B cell (primary cell): ENCODE data around the gene GLOD4. TPM values are rescaled to one million over a fixed set of nuclear protein-coding genes. Genes with fewer than 3 reads are reported as not detected.

ENCODE experiments used
- ATAC-seq: fragments of 200-7000 bp; cut with Tn5 transposase; one replicate; pipeline ENCODE4 v1.10.0; 2021; ENCODE audit warnings: low read depth, mild to moderate bottlenecking, moderate number of reproducible peaks, moderate library complexity
- CTCF ChIA-PET: fragments of 350-600 bp; sonication (Branson Sonifier 250); formaldehyde crosslinking; loops from one replicate; lab custom pipeline; 2021; ENCODE audit warnings: antibody characterized with exemption, inconsistent platforms; lab: Charles Lee
- POLR2A ChIA-PET: fragments of 350-600 bp; sonication (Branson Sonifier 250); formaldehyde crosslinking; loops from one replicate; lab custom pipeline; 2021; ENCODE audit warnings: antibody characterized with exemption; lab: Charles Lee
- DNase-seq: peaks from one replicate; pipeline ENCODE4 v3.0.0; 2013
- H2AFZ ChIP-seq: 2 replicates; pipeline ENCODE4 v1.6.1; 2012; ENCODE audit warnings: mild to moderate bottlenecking, low read depth, low read length; ENCODE audit not compliant: insufficient read depth, poor library complexity, severe bottlenecking
- H3K27ac ChIP-seq, 2 donors: 1 replicate in 1 of 2; 2 replicates in 1 of 2; pipeline ENCODE4 v1.5.1; 2012 to 2013; ENCODE audit warnings: low read length in 2 of 2, mild to moderate bottlenecking in 2 of 2, moderate library complexity in 1 of 2
- H3K27me3 ChIP-seq, 4 experiments: fragments of 200-600 bp in 1 of 4; sonication (generic) in 1 of 4; replicated peaks in 1 of 4; 1 replicate in 2 of 4; 2 replicates in 2 of 4; pipeline versions ENCODE4 v1.6.1 to v1.7.0; 2013 to 2016; ENCODE audit warnings: low read length in 3 of 4, mild to moderate bottlenecking in 2 of 4, mixed read lengths in 1 of 4, moderate library complexity in 1 of 4; ENCODE audit not compliant: insufficient read depth in 4 of 4, control insufficient read depth in 3 of 4; ENCODE audit errors: control extremely low read depth in 1 of 4
- H3K36me3 ChIP-seq, 2 experiments: replicated peaks in 1 of 2; 1 replicate in 1 of 2; 2 replicates in 1 of 2; pipeline versions ENCODE4 v1.6.1 to v1.7.1; 2013; ENCODE audit warnings: low read length in 1 of 2; ENCODE audit not compliant: insufficient read depth in 2 of 2, control insufficient read depth in 1 of 2; ENCODE audit errors: control extremely low read depth in 1 of 2, extremely low read depth in 1 of 2
- H3K4me1 ChIP-seq, 2 donors: fragments of 200-600 bp in 1 of 2; sonication (generic) in 1 of 2; 1 replicate in 1 of 2; 2 replicates in 1 of 2; pipeline versions ENCODE4 v1.5.1 to v1.6.1; 2013 to 2017; ENCODE audit warnings: low read length in 2 of 2; ENCODE audit not compliant: control insufficient read depth in 2 of 2, insufficient read depth in 2 of 2
- H3K4me2 ChIP-seq: replicated peaks from 2 replicates; pipeline ENCODE3; 2012; ENCODE audit warnings: mild to moderate bottlenecking, low read depth, low read length; ENCODE audit not compliant: poor library complexity, severe bottlenecking
- H3K4me3 ChIP-seq, 5 experiments: fragments of 200-600 bp in 1 of 5; sonication (generic) in 1 of 5; 1 replicate in 3 of 5; 2 replicates in 2 of 5; pipeline versions ENCODE4 v1.5.1 to v1.7.0; 2011 to 2016; ENCODE audit warnings: low read length in 4 of 5, mild to moderate bottlenecking in 4 of 5, low read depth in 2 of 5, control low read depth in 1 of 5, moderate library complexity in 1 of 5; ENCODE audit not compliant: insufficient read depth in 1 of 5; ENCODE audit errors: control extremely low read depth in 1 of 5, extremely low read depth in 1 of 5
- H3K79me2 ChIP-seq: fragments of 200-600 bp; sonication (generic); one replicate; pipeline ENCODE4 v1.6.0; 2016; ENCODE audit warnings: low read length; ENCODE audit not compliant: control insufficient read depth, insufficient read depth
- H3K9ac ChIP-seq: fragments of 200-600 bp; sonication (generic); 2 replicates; pipeline ENCODE4 v1.6.1; 2017; ENCODE audit warnings: mild to moderate bottlenecking, low read length, moderate library complexity
- H3K9me3 ChIP-seq, 3 donors: one replicate each; pipeline versions ENCODE4 v1.6.1 to v1.7.1; 2013; ENCODE audit warnings: low read length in 2 of 3; ENCODE audit not compliant: control insufficient read depth in 2 of 3, insufficient read depth in 1 of 3; ENCODE audit errors: control extremely low read depth in 1 of 3
- H4K20me1 ChIP-seq: 2 replicates; pipeline ENCODE4 v1.6.0; 2012; ENCODE audit warnings: mild to moderate bottlenecking, low read length; ENCODE audit not compliant: insufficient read depth, control insufficient read depth, poor library complexity, severe bottlenecking
- H3K27ac Mint-ChIP-seq: one replicate; pipeline ENCODE4 v1.8.0; 2021; ENCODE audit warnings: mixed read lengths
- H3K27me3 Mint-ChIP-seq: one replicate; pipeline ENCODE4 v1.8.0; 2021; ENCODE audit warnings: mixed read lengths
- H3K4me1 Mint-ChIP-seq: one replicate; pipeline ENCODE4 v1.8.0; 2021; ENCODE audit warnings: mixed read lengths
- H3K4me3 Mint-ChIP-seq: one replicate; pipeline ENCODE4 v1.8.0; 2021; ENCODE audit warnings: mixed read lengths
- H3K9me3 Mint-ChIP-seq: one replicate; pipeline ENCODE4 v1.8.0; 2022; ENCODE audit warnings: mixed read lengths; ENCODE audit not compliant: insufficient read depth
- CTCF ChIP-seq: fragments of 200-600 bp; IDR thresholded peaks from one replicate; pipeline ENCODE4 v1.8.0; 2022; ENCODE audit warnings: antibody characterized with exemption, mild to moderate bottlenecking
- EZH2 ChIP-seq: IDR thresholded peaks from 2 replicates; pipeline ENCODE4 v1.6.1; 2012; ENCODE audit warnings: borderline replicate concordance, low read depth, mild to moderate bottlenecking, moderate library complexity, low read length; ENCODE audit not compliant: insufficient read depth, poor library complexity, severe bottlenecking
- WGBS: methylation state at CpG from one replicate; pipeline ENCODE4 v1.1.5; 2013; ENCODE audit warnings: missing lambda C conversion rate; ENCODE audit not compliant: insufficient coverage; 5-methylcytosine and 5-hydroxymethylcytosine counted together
- intact Hi-C: fragments of 100-400 bp; cut with micrococcal nuclease; formaldehyde crosslinking; loops from one replicate; pipeline ENCODE4 v1.10.0; 2022
- polyA plus RNA-seq: library from polyadenylated mRNA; depleted of rRNA; stranded (reverse); fragments of >200 nt; gene quantifications from 2 replicates; pipeline ENCODE4 v1.2.3, GENCODE V29; 2012
- total RNA-seq, 2 donors: library from RNA; stranded (reverse); fragments of 120-200 nt in 1 of 2; gene quantifications; 1 replicate in 1 of 2; 2 replicates in 1 of 2; pipeline versions ENCODE4 v1.2.3 to v1.2.4, GENCODE V29; 2013 to 2022

The GLOD4 gene
- total and polyA plus RNA-seq, 2 donors (not counting 1 experiment from before 2014, with no cell fraction given): 24.0 to 77.4 TPM

- no peak for DNase-seq
- peaks cover 20% of the 10 kb centered on the region for H4K20me1 ChIP-seq
- no peak for TF ChIP-seq EZH2
- no peak for TF ChIP-seq CTCF
- Mint-ChIP-seq H3K4me3 (no peak overlapping the region), H3K27me3 (no peaks in the 10 kb centered on the region), H3K4me1 (peaks cover 15% of the 10 kb centered on the region), H3K27ac (no peak overlapping the region), H3K9me3 (no peaks in the 10 kb centered on the region)
- no peak overlapping the region for H3K4me2 ChIP-seq
- POLR2A ChIA-PET: no interaction called here
- H3K9me3 ChIP-seq: no peaks in the 10 kb centered on the region
- H3K79me2 ChIP-seq: peaks cover 8% of the 10 kb centered on the region
- H3K36me3 ChIP-seq: peaks cover 0 to 46% of the 10 kb centered on the region in 2 experiments
- H3K27me3 ChIP-seq: no peaks in the 10 kb centered on the region
- no peak overlapping the region for H3K27ac ChIP-seq
- peaks cover 14 to 18% of the 10 kb centered on the region in 2 donors for H3K4me1 ChIP-seq
- intact Hi-C loops: no loop called here
- no peak overlapping the region for H2AFZ ChIP-seq
- H3K9ac ChIP-seq: no peak overlapping the region
- WGBS: 100% methylated on average over 3 of the region's 4 CpGs
- no peak for ATAC-seq
- CTCF ChIA-PET: interaction anchor here (1.3 to 2.7 kb wide), 2 partner anchors 8 to 10 kb away, joined by 5 to 6 read pairs; partner anchors contain the start of gene GEMIN4
- no peak overlapping the region for H3K4me3 ChIP-seq
Measured at GRCh38 chr17:743139-743538, 38.9 kb downstream of the GLOD4 start.

GRCh38 chr17:742147-742793, 39.8 kb downstream of the GLOD4 start:
- WGBS: 99% methylated on average over 7 of the region's 11 CpGs
- Histone ChIP-seq H3K4me3 (no peak overlapping the region), H3K79me2 (peaks cover 7% of the 10 kb centered on the region), H3K4me1 (peaks cover 14 to 18% of the 10 kb centered on the region in 2 donors), H3K4me2 (no peak overlapping the region), H3K9me3 (no peaks in the 10 kb centered on the region), H3K27me3 (no peaks in the 10 kb centered on the region), H3K27ac (no peak overlapping the region), H3K36me3 (peaks cover 0 to 38% of the 10 kb centered on the region in 2 experiments), H3K9ac (no peak overlapping the region), H2AFZ (no peak overlapping the region), H4K20me1 (peaks cover 17% of the 10 kb centered on the region)
- DNase-seq (no peak), ATAC-seq (no peak)
- POLR2A ChIA-PET: no interaction called here
- CTCF ChIA-PET: interaction anchor here (1.1 to 2.7 kb wide), 2 partner anchors 9 to 10 kb away, joined by 4 to 6 read pairs; no protein-coding TSS in a partner anchor
- Mint-ChIP-seq H3K9me3 (no peaks in the 10 kb centered on the region), H3K4me3 (no peak overlapping the region), H3K27me3 (no peaks in the 10 kb centered on the region), H3K27ac (no peak overlapping the region), H3K4me1 (peaks cover 15% of the 10 kb centered on the region)
- TF ChIP-seq CTCF: no peak
- no peak for TF ChIP-seq EZH2
- intact Hi-C loops: no loop called here
